Measurements from ENCODE around the gene TAF5.

DNA sequence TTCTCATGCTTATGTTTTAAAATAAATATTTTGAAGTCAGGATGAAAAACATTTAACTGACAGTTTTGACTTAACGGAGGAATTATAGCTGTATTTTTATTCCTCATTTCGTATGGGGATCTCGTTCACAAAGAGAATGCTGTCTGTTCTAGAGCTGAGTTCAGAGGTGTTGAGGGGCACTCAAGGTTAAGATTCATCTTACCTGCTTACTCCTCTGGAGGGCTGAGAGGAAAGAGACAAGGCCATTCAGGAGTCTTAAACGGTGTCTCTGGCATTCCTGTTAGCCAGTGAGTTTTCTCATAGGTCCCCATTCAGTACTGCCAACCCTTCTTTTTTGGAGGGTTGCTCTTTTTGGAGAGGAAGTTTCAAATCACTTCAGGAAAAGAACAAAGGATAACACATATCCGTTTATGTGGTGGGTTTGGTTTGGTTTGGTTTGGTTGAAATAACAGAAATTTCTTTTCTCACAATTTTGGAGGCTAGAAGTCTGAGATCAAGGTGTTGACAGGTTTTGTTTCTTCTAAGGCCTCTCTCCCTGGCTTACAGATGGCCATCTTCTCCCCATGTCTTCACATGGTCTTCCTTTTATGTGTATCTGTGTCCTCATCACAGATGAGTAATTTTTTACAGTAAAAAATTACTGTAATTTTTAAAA, 61.3 kb downstream of the TAF5 start:
- TF ChIP-seq, protein P1, sequence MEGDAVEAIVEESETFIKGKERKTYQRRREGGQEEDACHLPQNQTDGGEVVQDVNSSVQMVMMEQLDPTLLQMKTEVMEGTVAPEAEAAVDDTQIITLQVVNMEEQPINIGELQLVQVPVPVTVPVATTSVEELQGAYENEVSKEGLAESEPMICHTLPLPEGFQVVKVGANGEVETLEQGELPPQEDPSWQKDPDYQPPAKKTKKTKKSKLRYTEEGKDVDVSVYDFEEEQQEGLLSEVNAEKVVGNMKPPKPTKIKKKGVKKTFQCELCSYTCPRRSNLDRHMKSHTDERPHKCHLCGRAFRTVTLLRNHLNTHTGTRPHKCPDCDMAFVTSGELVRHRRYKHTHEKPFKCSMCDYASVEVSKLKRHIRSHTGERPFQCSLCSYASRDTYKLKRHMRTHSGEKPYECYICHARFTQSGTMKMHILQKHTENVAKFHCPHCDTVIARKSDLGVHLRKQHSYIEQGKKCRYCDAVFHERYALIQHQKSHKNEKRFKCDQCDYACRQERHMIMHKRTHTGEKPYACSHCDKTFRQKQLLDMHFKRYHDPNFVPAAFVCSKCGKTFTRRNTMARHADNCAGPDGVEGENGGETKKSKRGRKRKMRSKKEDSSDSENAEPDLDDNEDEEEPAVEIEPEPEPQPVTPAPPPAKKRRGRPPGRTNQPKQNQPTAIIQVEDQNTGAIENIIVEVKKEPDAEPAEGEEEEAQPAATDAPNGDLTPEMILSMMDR (IDR thresholded peaks at IDR 0.05), result no peak
- TF ChIP-seq POLR2A (IDR thresholded peaks at IDR 0.05), result no peak

All from gastroesophageal sphincter (tissue), 3 donors.